HCT116 (cell line): Measurements from ENCODE around the gene CLDN9. TPM values are rescaled to one million over a fixed set of nuclear protein-coding genes. Genes with fewer than 3 reads are reported as not detected.

Source experiments
- ATAC-seq: fragments of 200-7000 bp; cut with Tn5 transposase; 2 replicates; pipeline ENCODE4 v1.9.1; 2020; ENCODE audit warnings: mild to moderate bottlenecking, moderate library complexity
- BruUV-seq: library from RNA; stranded (reverse); fragments of 400-500 nt; replicated peaks from 2 replicates; lab custom pipeline; 2021; lab: Mats Ljungman, UMichigan
- CTCF ChIA-PET: fragments of 300-600 bp; sonication (Branson Sonifier 250); formaldehyde crosslinking; loops from one replicate; lab custom pipeline; 2021; ENCODE audit warnings: antibody characterized with exemption; lab: Charles Lee
- POLR2A ChIA-PET: fragments of 300-600, 350-600 bp; sonication (Branson Sonifier 250); formaldehyde crosslinking; loops from one replicate; lab custom pipeline; 2021; ENCODE audit warnings: antibody characterized with exemption; lab: Charles Lee
- RAD21 ChIA-PET, 2 experiments: fragments of 300-600 bp; sonication (Branson Sonifier 250); formaldehyde crosslinking; loops; one replicate each; lab custom pipeline; 2023; ENCODE audit warnings: low total read pairs in 2 of 2; ENCODE audit not compliant: uncharacterized antibody in 2 of 2, unreplicated experiment in 2 of 2, low non-redundant PET in 1 of 2; lab: Charles Lee
- DNase-seq: peaks from one replicate; pipeline ENCODE4 v3.0.0-alpha.2; 2010; ENCODE audit warnings: low read depth, low spot score
- H2AFZ ChIP-seq: fragments of 200-600 bp; shearing (Covaris generic), sonication (generic); 2 replicates; pipeline ENCODE4 v1.6.1; 2017; ENCODE audit warnings: low read depth, mixed run types, mixed read lengths, antibody characterized with exemption, low read length; ENCODE audit not compliant: poor library complexity, severe bottlenecking
- H3K27ac ChIP-seq: 2 replicates; pipeline ENCODE4 v1.5.1; 2012; ENCODE audit warnings: low read depth, low read length
- H3K27me3 ChIP-seq: fragments of 200-600 bp; sonication (generic); 2 replicates; pipeline ENCODE4 v1.6.1; 2016; ENCODE audit warnings: mixed run types, low read length, mixed read lengths; ENCODE audit not compliant: insufficient read depth
- H3K36me3 ChIP-seq, 2 experiments: fragments of 200-500 bp in 1 of 2; fragments of 200-600 bp in 1 of 2; sonication (Bioruptor generic) in 1 of 2; sonication (generic) in 1 of 2; 2 replicates each; pipeline versions ENCODE4 v1.5.1 to v1.6.1; 2014 to 2016; ENCODE audit warnings: low read length in 2 of 2, inconsistent platforms in 1 of 2, mixed read lengths in 1 of 2, mixed run types in 1 of 2; ENCODE audit not compliant: insufficient read depth in 2 of 2, control insufficient read depth in 1 of 2
- H3K4me1 ChIP-seq, 2 experiments: fragments of 200-600 bp in 1 of 2; sonication (generic) in 1 of 2; 2 replicates each; pipeline versions ENCODE4 v1.5.1 to v1.6.1; 2012 to 2017; ENCODE audit warnings: low read length in 2 of 2, inconsistent platforms in 1 of 2, mild to moderate bottlenecking in 1 of 2, mixed read lengths in 1 of 2, mixed run types in 1 of 2, moderate library complexity in 1 of 2; ENCODE audit not compliant: insufficient read depth in 2 of 2, control insufficient read depth in 1 of 2
- H3K4me2 ChIP-seq: fragments of 200-600 bp; sonication (generic); 2 replicates; pipeline ENCODE4 v1.6.1; 2017; ENCODE audit warnings: mixed run types, low read length, mixed read lengths
- H3K4me3 ChIP-seq, 2 experiments: fragments of 200-600 bp in 1 of 2; sonication (generic) in 1 of 2; replicated peaks in 1 of 2; 2 replicates each; pipeline ENCODE4 v1.5.1; 2011 to 2016; ENCODE audit warnings: low read length in 2 of 2, control low read depth in 1 of 2, low read depth in 1 of 2, mild to moderate bottlenecking in 1 of 2, mixed read lengths in 1 of 2, mixed run types in 1 of 2
- H3K79me2 ChIP-seq: fragments of 200-600 bp; sonication (generic); 2 replicates; pipeline ENCODE4 v1.6.1; 2017; ENCODE audit warnings: mild to moderate bottlenecking, mixed run types, low read length, moderate library complexity, mixed read lengths; ENCODE audit not compliant: insufficient read depth
- H3K9ac ChIP-seq: fragments of 200-600 bp; sonication (generic); 2 replicates; pipeline ENCODE4 v1.6.1; 2016; ENCODE audit warnings: low read length, mixed read lengths
- H3K9me2 ChIP-seq: fragments of 200-600 bp; sonication (generic), shearing (Covaris generic); 2 replicates; pipeline ENCODE4 v1.6.1; 2017; ENCODE audit warnings: mixed run types, mild to moderate bottlenecking, moderate library complexity; ENCODE audit not compliant: insufficient read depth
- H3K9me3 ChIP-seq, 2 experiments: fragments of 200-500 bp in 1 of 2; fragments of 200-600 bp in 1 of 2; sonication (Bioruptor generic) in 1 of 2; sonication (generic) in 1 of 2; 2 replicates each; pipeline ENCODE4 v1.6.1; 2014 to 2017; ENCODE audit warnings: low read length in 2 of 2, mixed read lengths in 2 of 2, inconsistent platforms in 1 of 2, low read depth in 1 of 2, mild to moderate bottlenecking in 1 of 2, mixed run types in 1 of 2, moderate library complexity in 1 of 2; ENCODE audit not compliant: control insufficient read depth in 1 of 2, insufficient read depth in 1 of 2
- H4K20me1 ChIP-seq: fragments of 200-600 bp; sonication (generic), shearing (Covaris generic); 2 replicates; pipeline ENCODE4 v1.6.1; 2017; ENCODE audit warnings: mixed run types, mild to moderate bottlenecking, moderate library complexity; ENCODE audit not compliant: insufficient read depth
- ELF1 ChIP-seq: IDR thresholded peaks from 2 replicates; pipeline ENCODE4 v1.6.1; 2012; ENCODE audit warnings: low read depth, borderline replicate concordance
- EZH2phosphoT487 ChIP-seq: fragments of 200-600 bp; IDR thresholded peaks from 2 replicates; pipeline ENCODE4 v1.6.1; 2018; ENCODE audit warnings: antibody characterized with exemption, borderline replicate concordance
- FOSL1 ChIP-seq: IDR thresholded peaks from 2 replicates; pipeline ENCODE4 v1.6.1; 2012; ENCODE audit warnings: low read depth
- JUND ChIP-seq: IDR thresholded peaks from 2 replicates; pipeline ENCODE4 v1.6.1; 2012
- POLR2A ChIP-seq: IDR thresholded peaks from 2 replicates; pipeline ENCODE4 v1.7.0; 2011; ENCODE audit warnings: borderline replicate concordance; ENCODE audit not compliant: insufficient read depth, insufficient read length; ENCODE audit errors: extremely low read depth
- POLR2AphosphoS5 ChIP-seq: IDR thresholded peaks from 2 replicates; pipeline ENCODE4 v1.6.1; 2011; ENCODE audit warnings: mild to moderate bottlenecking, low read depth, low read length, moderate library complexity
- YY1 ChIP-seq: IDR thresholded peaks from 2 replicates; pipeline ENCODE4 v1.6.1; 2011; ENCODE audit warnings: low read length, low read depth, moderate library complexity, mild to moderate bottlenecking; ENCODE audit not compliant: insufficient replicate concordance; ENCODE audit errors: extremely low read depth
- ZBTB33 ChIP-seq: IDR thresholded peaks from 2 replicates; pipeline ENCODE4 v1.6.1; 2011; ENCODE audit warnings: mild to moderate bottlenecking, low read length, moderate library complexity; ENCODE audit not compliant: insufficient replicate concordance; ENCODE audit errors: extremely low read depth
- ZFX ChIP-seq: fragments of 450-650 bp; IDR thresholded peaks from 2 replicates; pipeline ENCODE4 v1.6.1; 2017
- intact Hi-C: fragments of 100-400 bp; cut with micrococcal nuclease; formaldehyde crosslinking; loops from 2 replicates; pipeline ENCODE4 v1.10.0; 2022
- total RNA-seq: library from RNA; stranded (reverse); gene quantifications from one replicate; pipeline ENCODE4 v1.2.1, GENCODE V29; 2021; ENCODE audit not compliant: unreplicated experiment

Gene CLDN9
- total RNA-seq, 1 experiment from 2014 or later, result 0.76 TPM

- Histone ChIP-seq H3K4me2 (peak within 1 kb of the TSS; percentile 86), H3K27ac (peak within 1 kb of the TSS; percentile 100), H3K79me2 (peaks cover 20% of the 10 kb centered on the region; the same call in 1 of the 2 replicates), H3K9me3 (no peaks in the 10 kb centered on the region), H4K20me1 (no peaks in the 10 kb centered on the region), H2AFZ (no peak within 1 kb of the TSS), H3K4me3 (peak within 1 kb of the TSS; percentile 94 to 95), H3K36me3 (peaks cover 0 to 15% of the 10 kb centered on the region in 2 experiments; a peak in 1 of 4 replicates), H3K9ac (peak within 1 kb of the TSS; percentile 99), H3K27me3 (no peaks in the 10 kb centered on the region), H3K9me2 (no peaks in the 10 kb centered on the region), H3K4me1 (peaks cover 27 to 66% of the 10 kb centered on the region in 2 experiments)
- BruUV-seq, result no TSS peak
- TF ChIP-seq ZBTB33 (no peak), YY1 (no peak), FOSL1 (no peak), POLR2A (peak; percentile 64), JUND (no peak), EZH2phosphoT487 (no peak), ELF1 (no peak), ZFX (no peak), POLR2AphosphoS5 (peak; percentile 91)
- intact Hi-C loops, result loop anchor here (5.0 kb wide), 2 partner anchors 38 to 863 kb away; partner anchors contain the start of genes PKMYT1 and TRAF7
- ATAC-seq (peak; percentile 13), DNase-seq (peak; percentile 49)
- ChIA-PET POLR2A (interaction anchor here (0.5 to 8.2 kb wide), 16 partner anchors 8 to 1056 kb away, joined by 3 to 188 read pairs (median 4); partner anchors contain the start of genes CLDN9, KREMEN2, MMP25 and PAQR4), RAD21 (interaction anchor here in 1 of 2 experiments (0.7 kb wide), 1 partner anchor 667 kb away, joined by 4 read pairs; no protein-coding TSS in a partner anchor), CTCF (interaction anchor here (0.8 to 6.1 kb wide), 5 partner anchors 8 to 16 kb away, joined by 3 to 39 read pairs (median 4); no protein-coding TSS in a partner anchor)
Measured at GRCh38 chr16:3020247-3020603, 7.5 kb downstream of the CLDN9 start, which contains the start of gene TNFRSF12A. Gene TNFRSF12A, plus strand, starts transcription at chr16:3020368. Its CDS starts 30 bp downstream, at chr16:3020398.
